ENCODE data around the gene ENOX2. TPM values are rescaled to one million over a fixed set of nuclear protein-coding genes. Genes with fewer than 3 reads are reported as not detected.
"Not testable (repeated sequence)": the region's sequence is repeated elsewhere in the genome, so short reads cannot be mapped to it uniquely, and the experiment has no call there.

The ENOX2 gene
- total RNA-seq, 1 donor from 2014 or later, result 13.6 TPM

DNA sequence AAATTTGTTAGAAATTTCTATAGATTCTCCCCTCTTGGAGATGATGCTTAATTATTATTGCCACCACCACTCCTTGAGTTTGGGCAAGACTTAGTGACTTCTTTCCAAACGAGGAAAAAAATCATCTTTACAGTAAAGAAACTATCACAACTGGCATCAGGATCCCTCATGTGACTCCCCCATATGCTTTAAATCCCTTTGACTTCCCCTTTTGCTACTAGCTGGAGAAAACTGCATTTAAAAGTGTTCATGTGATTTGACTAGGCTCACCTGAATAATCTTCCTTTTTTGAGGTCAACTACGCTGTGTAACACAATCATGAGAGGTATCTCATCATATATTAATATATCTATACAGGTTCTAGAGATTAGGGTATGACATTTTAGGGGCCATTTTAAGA lies 30.3 kb upstream of the ENOX2 start:
- TF ChIP-seq, protein P1, sequence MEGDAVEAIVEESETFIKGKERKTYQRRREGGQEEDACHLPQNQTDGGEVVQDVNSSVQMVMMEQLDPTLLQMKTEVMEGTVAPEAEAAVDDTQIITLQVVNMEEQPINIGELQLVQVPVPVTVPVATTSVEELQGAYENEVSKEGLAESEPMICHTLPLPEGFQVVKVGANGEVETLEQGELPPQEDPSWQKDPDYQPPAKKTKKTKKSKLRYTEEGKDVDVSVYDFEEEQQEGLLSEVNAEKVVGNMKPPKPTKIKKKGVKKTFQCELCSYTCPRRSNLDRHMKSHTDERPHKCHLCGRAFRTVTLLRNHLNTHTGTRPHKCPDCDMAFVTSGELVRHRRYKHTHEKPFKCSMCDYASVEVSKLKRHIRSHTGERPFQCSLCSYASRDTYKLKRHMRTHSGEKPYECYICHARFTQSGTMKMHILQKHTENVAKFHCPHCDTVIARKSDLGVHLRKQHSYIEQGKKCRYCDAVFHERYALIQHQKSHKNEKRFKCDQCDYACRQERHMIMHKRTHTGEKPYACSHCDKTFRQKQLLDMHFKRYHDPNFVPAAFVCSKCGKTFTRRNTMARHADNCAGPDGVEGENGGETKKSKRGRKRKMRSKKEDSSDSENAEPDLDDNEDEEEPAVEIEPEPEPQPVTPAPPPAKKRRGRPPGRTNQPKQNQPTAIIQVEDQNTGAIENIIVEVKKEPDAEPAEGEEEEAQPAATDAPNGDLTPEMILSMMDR (IDR thresholded peaks at IDR 0.05), result no peak
- Mint-ChIP-seq H3K27me3 (ENCODE audit: unreplicated experiment) (peaks cover 10% of the 10 kb centered on the region), H3K36me3 (ENCODE audit: unreplicated experiment) (no peaks in the 10 kb centered on the region), H3K9me3 (ENCODE audit: unreplicated experiment) (no peaks in the 10 kb centered on the region), H3K4me1 (ENCODE audit: unreplicated experiment) (no peaks in the 10 kb centered on the region), H3K4me3 (ENCODE audit: unreplicated experiment) (no peak overlapping the region), H3K27ac (ENCODE audit: unreplicated experiment) (no peak overlapping the region)
- DNase-seq (ENCODE audit: extremely low spot score, unreplicated experiment), result no peak

DNA sequence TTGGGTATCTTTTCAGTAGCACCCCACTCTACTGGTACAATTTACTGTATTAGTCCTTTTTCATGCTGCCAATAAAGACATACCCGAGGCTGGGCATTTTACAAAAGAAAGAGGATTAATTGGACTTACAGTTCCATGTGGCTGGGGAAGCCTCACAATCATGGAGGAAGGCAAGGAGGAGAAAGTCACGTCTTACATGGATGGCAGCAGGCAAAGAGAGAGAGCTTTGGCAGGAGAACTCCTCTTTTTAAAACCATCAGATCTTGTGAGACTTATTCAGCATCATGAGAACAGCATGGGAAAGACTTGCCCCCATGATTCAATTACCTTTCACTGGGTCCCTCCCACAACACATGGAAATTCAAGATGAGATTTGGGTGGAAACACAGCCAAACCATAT lies 17.4 kb upstream of the ENOX2 start:
- not testable (repeated sequence) for H3K27ac Mint-ChIP-seq (ENCODE audit: unreplicated experiment); H3K4me3 Mint-ChIP-seq (ENCODE audit: unreplicated experiment); H3K4me1 Mint-ChIP-seq (ENCODE audit: unreplicated experiment); H3K9me3 Mint-ChIP-seq (ENCODE audit: unreplicated experiment); H3K36me3 Mint-ChIP-seq (ENCODE audit: unreplicated experiment); DNase-seq (ENCODE audit: extremely low spot score, unreplicated experiment)
- H3K27me3 Mint-ChIP-seq (ENCODE audit: unreplicated experiment), result peaks cover 24% of the 10 kb centered on the region

DNA sequence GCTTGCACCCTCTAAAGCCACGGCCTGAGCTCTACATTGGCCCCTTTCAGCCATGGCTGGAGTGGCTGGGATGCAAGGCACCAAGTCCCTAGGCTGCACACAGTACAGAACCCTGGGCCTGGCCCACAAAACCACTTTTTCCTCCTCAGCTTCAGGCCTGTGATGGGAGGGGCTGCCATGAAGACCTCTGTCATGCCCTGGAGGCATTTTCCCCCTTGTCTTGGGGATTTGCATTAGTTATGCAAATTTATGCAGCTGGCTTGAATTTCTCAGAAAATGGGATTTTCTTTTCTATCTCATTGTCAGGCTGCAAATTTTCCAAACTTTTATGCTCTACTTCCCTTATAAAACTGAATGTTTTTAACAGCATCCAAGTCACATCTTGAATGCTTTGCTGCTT lies 16.7 kb upstream of the ENOX2 start:
- H3K27ac Mint-ChIP-seq (ENCODE audit: unreplicated experiment); H3K4me3 Mint-ChIP-seq (ENCODE audit: unreplicated experiment); H3K36me3 Mint-ChIP-seq (ENCODE audit: unreplicated experiment); H3K9me3 Mint-ChIP-seq (ENCODE audit: unreplicated experiment); DNase-seq (ENCODE audit: extremely low spot score, unreplicated experiment); H3K4me1 Mint-ChIP-seq (ENCODE audit: unreplicated experiment): not testable (repeated sequence)
- H3K27me3 Mint-ChIP-seq (ENCODE audit: unreplicated experiment), result peaks cover 24% of the 10 kb centered on the region

DNA sequence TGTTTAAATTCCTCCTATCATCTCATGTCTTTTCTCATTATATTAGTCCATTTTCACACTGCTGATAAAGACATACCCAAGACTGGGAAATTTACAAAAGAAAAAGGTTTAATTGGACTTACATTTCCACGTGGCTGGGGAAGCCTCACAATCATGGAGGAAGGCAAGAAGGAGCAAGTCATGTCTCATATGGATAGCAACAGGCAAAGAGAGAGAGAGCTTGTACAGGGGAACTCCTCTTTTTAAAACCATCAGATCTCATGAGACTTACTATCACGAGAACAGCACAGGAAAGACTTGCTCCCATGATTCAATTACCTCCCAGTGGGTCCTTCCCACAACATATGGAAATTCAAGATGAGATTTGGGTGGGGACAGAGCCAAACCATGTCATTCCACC lies 15.5 kb upstream of the ENOX2 start:
- DNase-seq (ENCODE audit: extremely low spot score, unreplicated experiment); H3K36me3 Mint-ChIP-seq (ENCODE audit: unreplicated experiment); H3K9me3 Mint-ChIP-seq (ENCODE audit: unreplicated experiment); H3K4me3 Mint-ChIP-seq (ENCODE audit: unreplicated experiment); H3K4me1 Mint-ChIP-seq (ENCODE audit: unreplicated experiment); H3K27ac Mint-ChIP-seq (ENCODE audit: unreplicated experiment): not testable (repeated sequence)
- peaks cover 27% of the 10 kb centered on the region for H3K27me3 Mint-ChIP-seq (ENCODE audit: unreplicated experiment)

DNA sequence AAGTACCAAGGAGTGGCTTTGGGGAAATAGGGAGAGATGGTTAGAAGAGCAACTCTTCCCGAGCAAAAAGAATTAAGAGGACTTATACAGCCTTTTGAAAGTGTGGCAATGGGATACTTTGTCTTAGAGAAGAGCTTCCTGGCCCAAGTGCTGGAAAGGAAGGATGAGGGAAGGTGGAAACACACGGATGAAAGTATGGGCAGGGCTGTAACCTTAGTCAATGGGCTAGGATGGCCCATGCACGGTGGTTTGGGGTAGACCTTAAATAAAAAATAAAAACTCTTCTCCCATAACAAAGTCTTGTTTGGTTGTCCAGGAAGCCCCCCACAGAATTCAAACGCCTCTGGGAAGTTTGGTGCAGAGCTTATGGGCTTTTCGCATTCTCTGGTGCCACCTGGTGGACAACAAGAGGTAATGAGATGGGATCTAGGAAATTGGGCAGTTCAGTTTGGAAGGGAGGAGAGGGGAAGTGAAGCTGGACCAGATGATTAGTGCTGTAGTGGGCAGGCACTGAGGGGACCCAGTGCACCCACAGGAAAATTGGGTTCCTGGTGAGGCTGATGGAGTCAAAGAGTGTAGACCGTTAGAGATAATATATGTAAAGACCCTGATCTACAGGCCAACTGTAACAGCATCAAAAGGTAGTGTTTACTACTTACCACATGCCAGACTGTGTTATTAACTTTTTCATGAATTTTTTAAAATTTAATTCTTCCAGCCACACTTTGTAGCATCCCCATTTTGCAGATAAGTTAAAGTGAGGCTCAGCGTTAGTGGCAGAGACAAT lies 13.8 kb upstream of the ENOX2 start:
- TF ChIP-seq, protein P1 (IDR thresholded peaks at IDR 0.05), result peak; percentile 94

DNA sequence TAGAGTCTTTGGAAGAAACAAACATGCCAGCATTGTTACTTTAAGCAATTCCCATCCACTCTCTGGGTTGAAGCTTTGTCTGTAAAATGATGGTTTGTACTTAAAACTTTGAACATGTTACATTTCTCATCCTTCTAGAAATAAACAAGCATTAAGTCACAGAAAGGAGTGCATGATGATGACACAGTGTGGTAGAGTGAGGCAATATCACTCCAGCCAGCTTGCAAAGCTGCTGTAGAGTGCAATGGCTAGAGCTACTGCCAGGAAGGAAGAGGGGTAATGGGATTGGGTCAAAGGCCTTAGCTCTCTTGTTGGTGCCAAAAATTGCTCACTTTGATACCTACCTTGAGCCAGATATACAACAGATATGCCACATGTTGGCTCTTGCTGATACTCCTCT lies 12.3 kb upstream of the ENOX2 start:
- Mint-ChIP-seq H3K4me1 (ENCODE audit: unreplicated experiment) (no peaks in the 10 kb centered on the region), H3K27me3 (ENCODE audit: unreplicated experiment) (peaks cover 19% of the 10 kb centered on the region), H3K27ac (ENCODE audit: unreplicated experiment) (no peak overlapping the region), H3K4me3 (ENCODE audit: unreplicated experiment) (no peak overlapping the region), H3K36me3 (ENCODE audit: unreplicated experiment) (no peaks in the 10 kb centered on the region), H3K9me3 (ENCODE audit: unreplicated experiment) (no peaks in the 10 kb centered on the region)
- no peak for DNase-seq (ENCODE audit: extremely low spot score, unreplicated experiment)
- TF ChIP-seq, protein P1 (IDR thresholded peaks at IDR 0.05), result no peak

More for the DNA sequence above, 13.8 kb upstream of the ENOX2 start:
- Mint-ChIP-seq H3K4me3 (ENCODE audit: unreplicated experiment) (no peak overlapping the region), H3K36me3 (ENCODE audit: unreplicated experiment) (no peaks in the 10 kb centered on the region), H3K27me3 (ENCODE audit: unreplicated experiment) (peaks cover 26% of the 10 kb centered on the region), H3K9me3 (ENCODE audit: unreplicated experiment) (no peaks in the 10 kb centered on the region), H3K4me1 (ENCODE audit: unreplicated experiment) (no peaks in the 10 kb centered on the region), H3K27ac (ENCODE audit: unreplicated experiment) (no peak overlapping the region)
- no peak for DNase-seq (ENCODE audit: extremely low spot score, unreplicated experiment)

Measured in osteocyte (in vitro differentiated cells).